ENCODE results near the gene NDFIP1.

The NDFIP1 gene

DNA sequence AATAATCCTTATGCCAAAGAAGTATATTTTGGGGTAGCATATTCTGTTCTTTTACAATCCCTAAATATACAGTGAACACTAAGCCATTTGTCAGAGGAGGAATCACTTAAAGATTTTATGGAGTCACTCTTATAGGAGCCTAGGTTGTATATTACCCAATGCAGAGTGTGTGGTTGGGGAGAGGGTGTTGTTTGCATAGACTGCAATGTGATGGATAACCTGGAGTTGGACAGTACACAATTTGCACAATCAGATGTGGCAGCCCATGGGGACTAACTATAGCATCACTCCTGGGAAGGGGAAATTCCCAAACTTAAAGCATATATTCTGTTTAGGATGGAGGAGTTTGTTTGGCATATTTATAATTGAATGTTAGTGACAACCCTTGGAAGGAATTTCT lies 9.6 kb upstream of the NDFIP1 start:
- H3K4me1 ChIP-seq, result peaks cover 10 to 21% (median 15%) of the 10 kb centered on the region in 10 experiments
- H4K20me1 ChIP-seq, result no peaks in the 10 kb centered on the region
- H3K4me3 ChIP-seq, result no peak overlapping the region
- H3K9me3 ChIP-seq (replicated peaks in 1 of 11), result peaks cover 0 to 21% (median 6%) of the 10 kb centered on the region in 11 experiments; a peak in 10 of 22 replicates
- no peaks in the 10 kb centered on the region for H3K27me3 ChIP-seq
- H3K36me3 ChIP-seq, result no peaks in the 10 kb centered on the region
- no peak for TF ChIP-seq Cebpa-rat (IDR thresholded peaks at IDR 0.05)
- no peak overlapping the region for H3K27ac ChIP-seq
- H3K4me2 ChIP-seq, result no peak overlapping the region
- no peak overlapping the region for H3K9ac ChIP-seq

DNA sequence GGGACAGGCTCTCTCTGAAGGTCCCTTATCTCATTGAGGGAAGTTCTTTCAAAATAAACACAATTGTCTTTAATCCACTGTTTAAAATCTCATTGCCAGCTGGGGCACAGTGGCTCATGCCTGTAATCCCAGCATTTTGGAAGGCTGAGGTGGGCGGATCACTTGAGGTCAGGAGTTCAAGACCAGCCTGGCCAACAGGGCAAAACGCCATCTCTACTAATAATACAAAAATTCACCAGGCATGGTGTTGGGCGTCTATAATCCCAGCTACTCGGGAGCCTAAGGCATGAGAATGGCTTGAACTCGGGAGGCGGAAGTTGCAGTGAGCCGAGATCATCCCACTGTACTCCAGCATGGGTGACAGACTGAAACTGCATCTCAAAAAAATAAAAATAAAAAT lies 8.3 kb upstream of the NDFIP1 start:
- Histone ChIP-seq H3K9ac (no peak overlapping the region), H3K27me3 (no peaks in the 10 kb centered on the region), H3K4me1 (peaks cover 8 to 23% (median 13%) of the 10 kb centered on the region in 10 experiments), H3K27ac (no peak overlapping the region), H3K4me2 (no peak overlapping the region), H4K20me1 (no peaks in the 10 kb centered on the region), H3K9me3 (replicated peaks in 1 of 11) (peaks cover 0 to 21% (median 6%) of the 10 kb centered on the region in 11 experiments; a peak in 10 of 22 replicates), H3K36me3 (no peaks in the 10 kb centered on the region), H3K4me3 (no peak overlapping the region)
- TF ChIP-seq Cebpa-rat (IDR thresholded peaks at IDR 0.05), result no peak

- Histone ChIP-seq H4K20me1 (no peaks in the 10 kb centered on the region), H3K27me3 (peaks cover 0 to 14% (median 9%) of the 10 kb centered on the region in 11 experiments; a peak in 13 of 22 replicates), H3K27ac (no peak overlapping the region), H3K9ac (no peak overlapping the region), H3K4me2 (no peak overlapping the region), H3K9me3 (replicated peaks in 1 of 11) (peaks cover 0 to 21% (median 6%) of the 10 kb centered on the region in 11 experiments; a peak in 10 of 22 replicates), H3K4me1 (peaks cover 4 to 15% (median 8%) of the 10 kb centered on the region in 10 experiments; a peak in 12 of 20 replicates), H3K4me3 (no peak overlapping the region), H3K36me3 (no peaks in the 10 kb centered on the region)
- no peak for TF ChIP-seq Cebpa-rat (IDR thresholded peaks at IDR 0.05)
Measured at GRCh38 chr5:142102980-142103740, 5.4 kb upstream of the NDFIP1 start.

DNA sequence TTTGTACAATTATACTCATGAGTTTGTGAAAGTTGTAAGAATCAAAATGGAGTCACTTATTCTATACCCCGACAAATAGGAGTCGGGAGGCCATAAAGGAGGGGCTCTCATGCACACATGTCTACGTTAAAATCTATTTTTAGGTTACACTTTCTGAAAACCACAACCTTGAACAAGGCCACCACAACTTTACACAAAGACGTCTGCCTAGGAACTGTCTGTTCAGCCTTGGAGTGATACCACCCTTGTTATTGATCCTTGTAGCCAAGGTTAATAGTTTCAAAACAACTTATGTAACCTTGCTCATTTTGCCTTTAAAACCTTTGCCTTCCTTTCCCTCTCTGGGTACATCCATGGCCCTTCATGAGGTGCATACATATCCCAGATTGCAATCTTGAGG lies 4.1 kb upstream of the NDFIP1 start:
- no peak for TF ChIP-seq Cebpa-rat (IDR thresholded peaks at IDR 0.05)
- Histone ChIP-seq H3K27ac (no peak overlapping the region), H3K4me1 (peaks cover 5 to 19% (median 12%) of the 10 kb centered on the region in 10 experiments; a peak in 16 of 20 replicates), H3K36me3 (no peaks in the 10 kb centered on the region), H3K9me3 (replicated peaks in 1 of 11) (peaks cover 0 to 21% (median 6%) of the 10 kb centered on the region in 11 experiments; a peak in 10 of 22 replicates), H3K4me3 (no peak overlapping the region), H3K9ac (no peak overlapping the region), H3K4me2 (peak overlapping the region in 6 of 11 experiments; percentile 0 to 45 (median 24); a peak in 7 of 22 replicates), H3K27me3 (peaks cover 0 to 28% (median 22%) of the 10 kb centered on the region in 11 experiments; a peak in 18 of 22 replicates), H4K20me1 (peaks cover 0 to 6% (median 0%) of the 10 kb centered on the region in 11 experiments; a peak in 4 of 22 replicates)

DNA sequence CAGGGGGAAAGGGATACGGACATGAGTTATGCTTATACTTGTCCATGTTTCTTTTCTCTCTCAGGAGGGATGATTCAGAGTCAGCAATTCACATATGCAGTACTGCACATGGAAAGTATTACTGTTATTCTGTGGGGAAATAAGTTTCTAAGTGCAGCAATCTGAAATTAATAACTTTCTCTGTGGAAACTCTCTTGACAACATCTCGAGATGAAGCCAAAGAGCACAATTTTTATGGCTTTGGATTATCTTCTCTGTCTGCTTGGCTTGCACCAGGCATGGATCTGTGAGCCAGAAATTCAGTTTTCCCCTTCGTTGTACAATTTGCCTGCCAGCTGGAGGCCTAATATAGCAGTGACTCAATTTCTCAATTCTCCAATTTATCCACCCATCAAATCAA lies 2.5 kb upstream of the NDFIP1 start:
- Histone ChIP-seq H3K4me3 (no peak overlapping the region), H3K9ac (no peak overlapping the region), H3K36me3 (no peaks in the 10 kb centered on the region), H3K4me1 (peaks cover 16 to 33% (median 24%) of the 10 kb centered on the region in 10 experiments), H3K27me3 (peaks cover 0 to 43% (median 38%) of the 10 kb centered on the region in 11 experiments; a peak in 19 of 22 replicates), H3K4me2 (no peak overlapping the region), H3K27ac (no peak overlapping the region), H3K9me3 (replicated peaks in 1 of 11) (peaks cover 0 to 12% (median 1%) of the 10 kb centered on the region in 11 experiments; a peak in 10 of 22 replicates), H4K20me1 (peaks cover 0 to 17% (median 9%) of the 10 kb centered on the region in 11 experiments; a peak in 8 of 22 replicates)
- no peak for TF ChIP-seq Cebpa-rat (IDR thresholded peaks at IDR 0.05)

DNA sequence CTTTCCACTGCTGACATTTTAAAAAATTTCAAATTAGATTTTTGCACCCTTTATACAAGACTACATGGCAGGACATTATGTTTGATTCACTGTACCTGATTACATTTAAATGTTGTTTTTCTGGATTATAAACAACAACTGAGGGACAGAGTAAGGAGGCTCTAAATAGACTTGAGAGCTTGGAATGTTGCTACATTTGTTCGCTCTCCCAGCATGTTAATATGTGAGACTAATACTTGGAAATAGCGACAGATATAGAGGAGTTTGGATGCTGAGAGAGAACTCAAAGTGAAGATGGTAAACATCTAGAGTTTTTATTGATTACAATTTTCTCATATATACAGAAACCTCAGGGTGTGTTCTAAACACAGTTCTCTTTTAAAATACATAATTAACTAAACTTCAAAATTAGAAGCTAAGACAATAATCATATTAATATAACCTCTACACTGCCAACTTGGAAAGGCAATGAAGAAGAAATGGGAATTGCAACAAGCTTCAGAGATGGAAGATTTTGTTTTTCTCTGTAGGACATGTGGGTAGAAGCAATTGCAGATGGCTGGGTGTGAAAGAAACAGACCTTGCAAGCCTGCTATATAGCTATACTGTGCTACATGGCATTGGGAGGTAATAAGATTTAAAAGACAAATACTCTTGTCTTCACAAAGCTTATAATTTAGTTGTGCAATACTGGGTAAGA lies 1.4 kb upstream of the NDFIP1 start:
- Histone ChIP-seq H3K4me2 (no peak overlapping the region), H4K20me1 (peaks cover 0 to 29% (median 9%) of the 10 kb centered on the region in 11 experiments; a peak in 10 of 22 replicates), H3K4me3 (no peak overlapping the region), H3K27ac (no peak overlapping the region), H3K36me3 (no peaks in the 10 kb centered on the region), H3K4me1 (peaks cover 16 to 28% (median 23%) of the 10 kb centered on the region in 10 experiments), H3K9me3 (replicated peaks in 1 of 11) (0 out of 22 replicates have a peak, but pooled peaks cover 0 to under 1% (median 0%) of the 10 kb centered on the region in 11 experiments), H3K9ac (no peak overlapping the region), H3K27me3 (peaks cover 0 to 45% (median 39%) of the 10 kb centered on the region in 11 experiments; a peak in 19 of 22 replicates)
- TF ChIP-seq Cebpa-rat (IDR thresholded peaks at IDR 0.05), result 0 out of 22 replicates have a peak, but pooled peaks of 1 of the 11 experiments have one; percentile 39

DNA sequence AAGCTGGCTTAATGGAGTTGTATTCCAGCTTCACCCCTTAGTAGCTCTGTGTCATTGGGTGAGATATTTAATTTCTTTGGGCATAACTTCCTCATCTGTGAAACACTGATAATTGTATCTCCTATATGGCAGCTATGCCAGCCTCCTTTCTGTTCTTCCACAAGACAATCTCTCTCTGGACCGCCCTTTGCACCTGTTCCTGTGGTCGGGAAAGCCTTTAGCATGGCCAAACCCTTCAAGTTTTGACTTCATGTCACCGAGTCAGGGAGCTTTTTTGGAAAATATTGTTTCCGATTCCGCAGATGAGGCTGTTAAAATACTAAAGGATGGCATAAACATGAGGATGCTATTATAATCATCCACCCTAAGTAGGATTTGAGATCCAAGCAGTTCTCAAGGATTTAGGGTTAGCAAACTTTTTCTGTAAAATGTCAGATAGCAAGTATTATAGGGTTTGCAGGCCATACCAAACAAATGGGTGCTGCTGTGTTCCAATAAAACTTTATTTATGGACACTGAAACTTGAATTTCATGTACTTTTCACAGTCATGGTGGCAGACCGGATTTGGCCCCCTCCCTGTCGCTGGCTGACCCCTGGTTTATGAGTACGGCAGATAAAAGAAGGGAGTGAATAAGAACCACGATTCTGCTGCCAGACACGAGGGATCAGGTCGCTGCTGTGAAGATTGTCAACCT lies 695 bp upstream of the NDFIP1 start:
- peaks cover 0 to 36% (median 9%) of the 10 kb centered on the region in 11 experiments; a peak in 10 of 22 replicates for H4K20me1 ChIP-seq

More for the DNA sequence above, 695 bp upstream of the NDFIP1 start:
- Histone ChIP-seq H3K27me3 (peaks cover 0 to 45% (median 39%) of the 10 kb centered on the region in 11 experiments; a peak in 19 of 22 replicates), H3K4me2 (peak overlapping the region; percentile 84 to 97 (median 91); a peak in 21 of 22 replicates), H3K4me3 (peak overlapping the region in 7 of 10 experiments; percentile 76 to 93 (median 79); a peak in 12 of 20 replicates), H3K4me1 (peaks cover 15 to 27% (median 23%) of the 10 kb centered on the region in 10 experiments), H3K9me3 (replicated peaks in 1 of 11) (no peaks in the 10 kb centered on the region), H3K27ac (peak overlapping the region in 4 of 11 experiments; percentile 88 to 93 (median 91); a peak in 5 of 22 replicates), H3K9ac (peak overlapping the region in 8 of 11 experiments; percentile 86 to 99 (median 90); a peak in 13 of 22 replicates), H3K36me3 (no peaks in the 10 kb centered on the region)
- no peak; a peak in 1 of 22 replicates for TF ChIP-seq Cebpa-rat (IDR thresholded peaks at IDR 0.05)
